ENCODE results near the gene SCNN1G. TPM values are rescaled to one million over a fixed set of nuclear protein-coding genes. Genes with fewer than 3 reads are reported as not detected.
"Not testable (repeated sequence)": the region's sequence is repeated elsewhere in the genome, so short reads cannot be mapped to it uniquely, and the experiment has no call there.

Gene SCNN1G
- total RNA-seq, 4 donors from 2014 or later, result 2.8 to 87.8 (median 66.2) TPM

DNA sequence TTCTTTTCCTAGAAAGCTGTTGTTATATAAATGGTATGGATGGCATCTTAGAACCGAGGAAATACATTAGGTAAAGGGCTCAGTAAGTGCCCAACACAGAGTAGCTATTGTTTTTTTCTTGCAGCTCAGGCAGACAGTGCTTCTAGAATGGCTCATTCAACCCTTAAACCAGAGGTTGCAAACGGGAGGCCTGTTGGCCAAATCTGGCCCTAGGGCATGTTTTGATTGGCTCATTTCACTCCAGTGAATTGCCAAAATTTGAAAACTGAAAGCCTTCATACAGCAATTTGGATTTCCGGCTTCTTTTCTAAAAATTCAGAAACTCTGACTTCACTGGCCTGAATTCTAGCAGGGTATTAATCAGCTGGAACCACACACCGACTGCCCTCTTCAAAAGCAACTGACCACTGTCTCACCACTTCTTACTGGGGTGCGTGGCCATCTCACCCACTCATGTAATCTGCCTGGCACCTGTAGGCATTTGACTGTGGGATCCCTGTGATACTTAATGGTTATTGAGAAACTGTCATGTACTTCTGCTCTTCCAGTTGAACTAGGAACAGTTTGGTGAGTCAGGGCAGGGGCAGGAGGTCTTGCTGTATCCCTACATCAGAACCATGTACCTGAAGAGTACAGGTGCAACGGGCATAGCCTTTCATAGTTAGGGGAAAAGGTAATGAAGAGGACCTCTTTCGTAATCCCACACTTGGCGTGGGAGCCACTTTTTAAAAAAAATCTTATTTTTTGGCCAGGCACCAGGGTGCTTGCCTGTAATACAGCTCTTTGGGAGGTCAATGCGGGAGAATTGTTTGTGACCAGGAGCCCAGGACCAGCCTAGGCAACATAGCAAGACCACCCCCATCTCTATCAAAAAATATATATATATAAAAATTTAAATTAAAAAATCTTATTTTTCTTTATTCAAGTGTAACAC is 66.0 kb downstream of the SCNN1G start:
- intact Hi-C loops (cut with DNase I; ENCODE audit: low total_unique reads), result no loop called here
- no peaks in the 10 kb centered on the region for H3K36me3 ChIP-seq

DNA sequence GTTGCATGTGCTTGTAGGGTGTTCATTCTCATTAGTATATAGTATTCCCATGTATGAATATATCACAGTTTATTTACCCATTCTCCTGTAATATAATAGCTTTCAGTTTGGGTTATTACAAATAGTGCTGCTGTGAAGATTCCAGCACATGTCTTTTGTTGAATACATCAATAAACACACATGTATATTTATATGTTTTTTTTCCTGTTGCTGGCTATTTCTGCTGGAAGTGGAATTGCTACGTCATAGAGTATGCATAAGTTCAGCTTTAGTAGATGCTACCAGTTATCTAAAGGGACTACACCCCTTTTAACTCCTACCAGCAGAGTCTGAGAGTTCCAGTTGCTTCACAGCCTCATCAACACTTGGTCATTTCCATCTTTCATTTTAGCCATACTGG is 67.3 kb downstream of the SCNN1G start:
- H3K27me3 ChIP-seq, result no peaks in the 10 kb centered on the region
- no peaks in the 10 kb centered on the region for H3K9me3 ChIP-seq
- no peaks in the 10 kb centered on the region for H3K4me1 ChIP-seq
- TF ChIP-seq, protein P1, sequence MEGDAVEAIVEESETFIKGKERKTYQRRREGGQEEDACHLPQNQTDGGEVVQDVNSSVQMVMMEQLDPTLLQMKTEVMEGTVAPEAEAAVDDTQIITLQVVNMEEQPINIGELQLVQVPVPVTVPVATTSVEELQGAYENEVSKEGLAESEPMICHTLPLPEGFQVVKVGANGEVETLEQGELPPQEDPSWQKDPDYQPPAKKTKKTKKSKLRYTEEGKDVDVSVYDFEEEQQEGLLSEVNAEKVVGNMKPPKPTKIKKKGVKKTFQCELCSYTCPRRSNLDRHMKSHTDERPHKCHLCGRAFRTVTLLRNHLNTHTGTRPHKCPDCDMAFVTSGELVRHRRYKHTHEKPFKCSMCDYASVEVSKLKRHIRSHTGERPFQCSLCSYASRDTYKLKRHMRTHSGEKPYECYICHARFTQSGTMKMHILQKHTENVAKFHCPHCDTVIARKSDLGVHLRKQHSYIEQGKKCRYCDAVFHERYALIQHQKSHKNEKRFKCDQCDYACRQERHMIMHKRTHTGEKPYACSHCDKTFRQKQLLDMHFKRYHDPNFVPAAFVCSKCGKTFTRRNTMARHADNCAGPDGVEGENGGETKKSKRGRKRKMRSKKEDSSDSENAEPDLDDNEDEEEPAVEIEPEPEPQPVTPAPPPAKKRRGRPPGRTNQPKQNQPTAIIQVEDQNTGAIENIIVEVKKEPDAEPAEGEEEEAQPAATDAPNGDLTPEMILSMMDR (IDR thresholded peaks at IDR 0.05), result no peak
- TF ChIP-seq EP300 (IDR thresholded peaks at IDR 0.05; ENCODE audit: low read depth) (no peak), POLR2A (IDR thresholded peaks at IDR 0.05) (no peak), POLR2AphosphoS5 (IDR thresholded peaks at IDR 0.05) (no peak)
- in situ Hi-C loops (cut with MboI; ENCODE audit: low pct_ligation_motif_present in 1 of 4, low pct_unique_long_range_greater_than_20kb in 1 of 4, low sequenced_read_pairs in 3 of 4), result no loop called here
- 72 to 78% methylated on average over 1 of the region's 1 CpG for WGBS, 2 donors (ENCODE audit: low coverage in 1 of 2)
- H3K27ac ChIP-seq, result no peak overlapping the region
- H3K36me3 ChIP-seq, result no peaks in the 10 kb centered on the region
- no peak for DNase-seq
- intact Hi-C loops (cut with DNase I; ENCODE audit: low total_unique reads), result no loop called here
- no peak overlapping the region for H3K4me3 ChIP-seq

More for the DNA sequence above, 66.0 kb downstream of the SCNN1G start:
- H3K4me1 ChIP-seq, result no peaks in the 10 kb centered on the region
- no peak for TF ChIP-seq EP300 (IDR thresholded peaks at IDR 0.05; ENCODE audit: low read depth)
- no peak for TF ChIP-seq POLR2A (IDR thresholded peaks at IDR 0.05)
- TF ChIP-seq, protein P1 (IDR thresholded peaks at IDR 0.05), result no peak
- no peak for TF ChIP-seq POLR2AphosphoS5 (IDR thresholded peaks at IDR 0.05)
- 69 to 79% methylated on average over 6 to 9 of the region's 9 CpGs for WGBS, 2 donors (ENCODE audit: low coverage in 1 of 2)
- in situ Hi-C loops (cut with MboI; ENCODE audit: low pct_ligation_motif_present in 1 of 4, low pct_unique_long_range_greater_than_20kb in 1 of 4, low sequenced_read_pairs in 3 of 4), result no loop called here
- H3K27me3 ChIP-seq, result no peaks in the 10 kb centered on the region
- H3K4me3 ChIP-seq, result no peak overlapping the region
- no peaks in the 10 kb centered on the region for H3K9me3 ChIP-seq
- H3K27ac ChIP-seq, result no peak overlapping the region
- DNase-seq, result no peak

DNA sequence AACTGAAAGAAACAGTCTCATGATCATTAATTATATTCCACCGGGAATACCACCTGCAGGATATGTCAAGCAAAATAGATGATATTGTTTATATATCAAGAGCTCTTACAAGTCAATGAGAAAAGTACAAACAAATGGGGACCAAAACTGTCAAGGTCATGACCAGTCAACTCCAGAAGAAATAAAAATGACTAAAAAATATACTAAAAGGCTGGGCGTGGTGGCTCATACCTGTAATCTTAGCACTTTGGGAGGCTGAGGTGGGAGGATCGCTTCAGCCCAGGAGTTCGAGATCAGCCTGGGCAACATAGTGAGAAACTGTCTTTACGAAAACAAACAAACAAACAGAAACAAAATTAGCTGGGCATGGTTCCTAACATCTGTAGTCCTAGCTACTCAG is 69.8 kb downstream of the SCNN1G start:
- Histone ChIP-seq H3K27ac (no peak overlapping the region), H3K4me1 (peaks cover 4 to 14% (median 8%) of the 10 kb centered on the region in 4 donors), H3K9me3 (no peaks in the 10 kb centered on the region), H3K4me3 (no peak overlapping the region), H3K36me3 (no peaks in the 10 kb centered on the region), H3K27me3 (no peaks in the 10 kb centered on the region)
- in situ Hi-C loops (cut with MboI; ENCODE audit: low pct_ligation_motif_present in 1 of 4, low pct_unique_long_range_greater_than_20kb in 1 of 4, low sequenced_read_pairs in 3 of 4), result no loop called here
- WGBS, 2 donors (ENCODE audit: low coverage in 1 of 2), result 77 to 79% methylated on average over 4 to 5 of the region's 5 CpGs
- intact Hi-C loops (cut with DNase I; ENCODE audit: low total_unique reads), result no loop called here
- no peak for DNase-seq
- TF ChIP-seq POLR2AphosphoS5 (IDR thresholded peaks at IDR 0.05) (no peak), POLR2A (IDR thresholded peaks at IDR 0.05) (no peak), EP300 (IDR thresholded peaks at IDR 0.05; ENCODE audit: low read depth) (no peak)
- TF ChIP-seq, protein P1 (IDR thresholded peaks at IDR 0.05), result no peak

DNA sequence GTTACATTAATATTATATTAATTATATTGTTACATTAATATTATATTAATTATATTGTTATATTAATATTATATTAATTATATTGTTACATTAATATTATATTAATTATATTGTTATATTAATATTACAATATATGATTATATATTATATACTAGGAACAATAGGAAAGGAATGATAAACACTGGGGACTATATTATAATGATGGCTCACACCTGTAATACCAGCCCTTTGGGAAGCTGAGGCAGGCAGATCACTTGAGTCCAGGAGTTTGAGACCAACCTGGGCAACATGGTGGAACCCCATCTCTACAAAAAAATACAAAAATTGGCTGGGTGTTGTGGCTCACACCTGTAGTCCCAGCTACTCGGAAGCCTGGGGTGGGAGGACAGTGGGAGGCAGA is 71.1 kb downstream of the SCNN1G start:
- H3K4me3 ChIP-seq; in situ Hi-C loops (cut with MboI; ENCODE audit: low pct_ligation_motif_present in 1 of 4, low pct_unique_long_range_greater_than_20kb in 1 of 4, low sequenced_read_pairs in 3 of 4); H3K27ac ChIP-seq; H3K9me3 ChIP-seq; H3K36me3 ChIP-seq; intact Hi-C loops (cut with DNase I; ENCODE audit: low total_unique reads); DNase-seq; H3K27me3 ChIP-seq: not testable (repeated sequence)
- peaks cover 6 to 23% (median 13%) of the 10 kb centered on the region in 4 donors for H3K4me1 ChIP-seq
- WGBS, 2 donors (ENCODE audit: low coverage in 1 of 2), result 70 to 89% methylated on average over 1 of the region's 1 CpG

Measured in transverse colon (tissue), 4 donors.